CD8-positive, alpha-beta memory T cell (primary cell): ENCODE measurements around the gene DDTL. TPM values are rescaled to one million over a fixed set of nuclear protein-coding genes. Genes with fewer than 3 reads are reported as not detected.
"Not testable (repeated sequence)": the region's sequence is repeated elsewhere in the genome, so short reads cannot be mapped to it uniquely, and the experiment has no call there.

Experiments
- CTCF ChIA-PET: fragments of 350-600 bp; sonication (Branson Sonifier 250); formaldehyde crosslinking; loops from one replicate; lab custom pipeline; 2021; ENCODE audit warnings: antibody characterized with exemption; lab: Charles Lee
- POLR2A ChIA-PET: fragments of 350-600 bp; sonication (Branson Sonifier 250); formaldehyde crosslinking; loops from one replicate; lab custom pipeline; 2021; ENCODE audit warnings: antibody characterized with exemption; lab: Charles Lee
- DNase-seq, 5 donors: peaks; one replicate each; pipeline versions ENCODE4 v3.0.0 to v3.0.0-alpha.2; 2020 to 2022; ENCODE audit warnings: mixed read lengths in 1 of 5
- H3K27ac ChIP-seq: one replicate; pipeline ENCODE4 v1.7.0; 2013; ENCODE audit warnings: low read depth, mild to moderate bottlenecking, low read length, moderate library complexity
- H3K27me3 ChIP-seq: 2 replicates; pipeline ENCODE4 v1.7.0; 2013; ENCODE audit warnings: low read length, mild to moderate bottlenecking; ENCODE audit not compliant: insufficient read depth, poor library complexity, severe bottlenecking
- H3K36me3 ChIP-seq: 2 replicates; pipeline ENCODE4 v1.7.0; 2013; ENCODE audit warnings: mild to moderate bottlenecking, low read length, moderate library complexity; ENCODE audit not compliant: insufficient read depth
- H3K4me1 ChIP-seq: 2 replicates; pipeline ENCODE4 v1.7.0; 2013; ENCODE audit warnings: mild to moderate bottlenecking, low read length, moderate library complexity; ENCODE audit not compliant: insufficient read depth
- H3K4me3 ChIP-seq: 2 replicates; pipeline ENCODE4 v1.7.0; 2013; ENCODE audit warnings: mild to moderate bottlenecking, low read length
- H3K9me3 ChIP-seq: 2 replicates; pipeline ENCODE4 v1.7.0; 2013; ENCODE audit warnings: mild to moderate bottlenecking, low read length
- H3K27ac Mint-ChIP-seq, 8 donors: one replicate each; pipeline ENCODE4 v1.8.0; 2020 to 2021; ENCODE audit warnings: mixed read lengths in 8 of 8, mild to moderate bottlenecking in 6 of 8, inconsistent platforms in 3 of 8, moderate library complexity in 3 of 8
- H3K27me3 Mint-ChIP-seq, 2 donors: one replicate each; pipeline ENCODE4 v1.8.0; 2020 to 2021; ENCODE audit warnings: mixed read lengths in 2 of 2, mild to moderate bottlenecking in 1 of 2, moderate library complexity in 1 of 2
- H3K36me3 Mint-ChIP-seq, 3 donors: one replicate each; pipeline ENCODE4 v1.8.0; 2020 to 2021; ENCODE audit warnings: mixed read lengths in 3 of 3, inconsistent platforms in 1 of 3, mild to moderate bottlenecking in 1 of 3
- H3K4me1 Mint-ChIP-seq, 3 donors: one replicate each; pipeline ENCODE4 v1.8.0; 2020 to 2021; ENCODE audit warnings: mixed read lengths in 3 of 3, inconsistent platforms in 1 of 3, mild to moderate bottlenecking in 1 of 3
- H3K4me3 Mint-ChIP-seq, 7 donors: one replicate each; pipeline ENCODE4 v1.8.0; 2020 to 2021; ENCODE audit warnings: mixed read lengths in 7 of 7, mild to moderate bottlenecking in 6 of 7, moderate library complexity in 4 of 7, inconsistent platforms in 2 of 7
- H3K9me3 Mint-ChIP-seq, 5 donors: one replicate each; pipeline ENCODE4 v1.8.0; 2020 to 2022; ENCODE audit warnings: mixed read lengths in 5 of 5, mild to moderate bottlenecking in 3 of 5, moderate library complexity in 2 of 5, inconsistent platforms in 1 of 5
- polyA plus RNA-seq: library from polyadenylated mRNA; unstranded; fragments of 300-500 nt; fragmentation: Illumina TruSeq; gene quantifications from one replicate; pipeline ENCODE4 v1.2.3, GENCODE V29; 2021
- total RNA-seq, 2 experiments: library from RNA; stranded (reverse); gene quantifications; one replicate each; pipeline ENCODE4 v1.2.3, GENCODE V29; 2021

DDTL gene
- total and polyA plus RNA-seq, 3 experiments from 2014 or later: 2.4 TPM; not detected in 2

- H3K4me3 ChIP-seq, H3K27me3 ChIP-seq, POLR2A ChIA-PET, H3K27ac Mint-ChIP-seq, H3K27me3 Mint-ChIP-seq, H3K9me3 Mint-ChIP-seq, CTCF ChIA-PET, H3K27ac ChIP-seq, H3K9me3 ChIP-seq, H3K4me3 Mint-ChIP-seq, DNase-seq, H3K4me1 ChIP-seq: not testable (repeated sequence)
- Mint-ChIP-seq H3K4me1 (peaks cover 13 to 21% (median 16%) of the 10 kb centered on the region in 3 donors), H3K36me3 (peaks cover 8 to 27% (median 8%) of the 10 kb centered on the region in 3 donors)
- peaks cover 24% of the 10 kb centered on the region for H3K36me3 ChIP-seq
These were observed 7.7 kb downstream of the DDTL start, which contains the start of gene DDT for GRCh38 chr22:23974345-23974744. TSS of gene DDT (minus strand) at chr22:23974441. CDS start at chr22:23974414, 27 bp downstream.

- H3K9me3 Mint-ChIP-seq, H3K27ac ChIP-seq, H3K4me3 ChIP-seq, POLR2A ChIA-PET, CTCF ChIA-PET, H3K27me3 Mint-ChIP-seq, H3K27me3 ChIP-seq, H3K27ac Mint-ChIP-seq, H3K4me1 ChIP-seq, DNase-seq, H3K9me3 ChIP-seq, H3K4me3 Mint-ChIP-seq: not testable (repeated sequence)
- H3K36me3 ChIP-seq: peaks cover 18% of the 10 kb centered on the region
- peaks cover 7 to 21% (median 8%) of the 10 kb centered on the region in 3 donors for H3K36me3 Mint-ChIP-seq
- H3K4me1 Mint-ChIP-seq: peaks cover 8 to 18% (median 14%) of the 10 kb centered on the region in 3 donors
These were observed 8.2 kb downstream of the DDTL start for GRCh38 chr22:23974836-23975352.

- H3K4me3 ChIP-seq, H3K4me3 Mint-ChIP-seq, H3K27me3 ChIP-seq, H3K9me3 ChIP-seq, H3K4me1 ChIP-seq, H3K27ac ChIP-seq, CTCF ChIA-PET, H3K27me3 Mint-ChIP-seq, POLR2A ChIA-PET, H3K9me3 Mint-ChIP-seq, H3K36me3 Mint-ChIP-seq, H3K27ac Mint-ChIP-seq, H3K36me3 ChIP-seq, H3K4me1 Mint-ChIP-seq, DNase-seq: not testable (repeated sequence)
These were observed 10.6 kb downstream of the DDTL start for GRCh38 chr22:23977304-23977703.

GRCh38 chr22:23979557-23980240 is 13.0 kb downstream of the DDTL start, which contains the start of gene GSTT2:
TSS of gene GSTT2 (plus strand) at chr22:23980134.
- POLR2A ChIA-PET, H3K36me3 Mint-ChIP-seq, DNase-seq, H3K36me3 ChIP-seq, H3K9me3 Mint-ChIP-seq, H3K27ac Mint-ChIP-seq, H3K4me3 ChIP-seq, H3K27me3 Mint-ChIP-seq, H3K27me3 ChIP-seq, H3K4me3 Mint-ChIP-seq, CTCF ChIA-PET, H3K27ac ChIP-seq, H3K4me1 ChIP-seq, H3K4me1 Mint-ChIP-seq, H3K9me3 ChIP-seq: not testable (repeated sequence)

GRCh38 chr22:23980567-23980966 is 13.9 kb downstream of the DDTL start:
- H3K27ac ChIP-seq, H3K27ac Mint-ChIP-seq, POLR2A ChIA-PET, H3K4me3 ChIP-seq, CTCF ChIA-PET, H3K27me3 Mint-ChIP-seq, H3K36me3 ChIP-seq, H3K4me1 Mint-ChIP-seq, H3K36me3 Mint-ChIP-seq, H3K9me3 ChIP-seq, H3K9me3 Mint-ChIP-seq, DNase-seq, H3K27me3 ChIP-seq, H3K4me1 ChIP-seq, H3K4me3 Mint-ChIP-seq: not testable (repeated sequence)

GRCh38 chr22:23984430-23984829 is 17.7 kb downstream of the DDTL start:
- ChIA-PET POLR2A (no interaction called here), CTCF (no interaction called here)
- no peaks in the 10 kb centered on the region for H3K9me3 ChIP-seq
- H3K36me3 ChIP-seq: no peaks in the 10 kb centered on the region
- Mint-ChIP-seq H3K27ac (peak overlapping the region in 2 of 8 donors; percentile 81 to 86), H3K9me3 (no peaks in the 10 kb centered on the region), H3K27me3 (peaks cover 0 to 3% of the 10 kb centered on the region in 2 donors), H3K4me1 (peaks cover 0 to 4% (median 3%) of the 10 kb centered on the region in 3 donors), H3K4me3 (no peak overlapping the region), H3K36me3 (no peaks in the 10 kb centered on the region)
- no peaks in the 10 kb centered on the region for H3K4me1 ChIP-seq
- no peak overlapping the region for H3K4me3 ChIP-seq
- no peak overlapping the region for H3K27ac ChIP-seq
- DNase-seq: peak in 2 of 5 donors; percentile 51
- no peaks in the 10 kb centered on the region for H3K27me3 ChIP-seq

- CTCF ChIA-PET: not testable (repeated sequence)
These were observed 19.4 kb downstream of the DDTL start for GRCh38 chr22:23986089-23986488.

GRCh38 chr22:23986538-23987178 is 20.0 kb downstream of the DDTL start:
- H3K4me1 Mint-ChIP-seq, H3K27me3 ChIP-seq, POLR2A ChIA-PET, H3K27ac Mint-ChIP-seq, H3K4me3 Mint-ChIP-seq, H3K9me3 ChIP-seq, CTCF ChIA-PET, H3K4me1 ChIP-seq, H3K4me3 ChIP-seq, H3K27ac ChIP-seq, H3K36me3 Mint-ChIP-seq, H3K36me3 ChIP-seq, DNase-seq, H3K9me3 Mint-ChIP-seq, H3K27me3 Mint-ChIP-seq: not testable (repeated sequence)

More at GRCh38 chr22:23986089-23986488, 19.4 kb downstream of the DDTL start:
- H3K36me3 Mint-ChIP-seq, H3K9me3 ChIP-seq, H3K27ac Mint-ChIP-seq, H3K4me3 ChIP-seq, H3K9me3 Mint-ChIP-seq, H3K4me3 Mint-ChIP-seq, H3K27ac ChIP-seq, H3K36me3 ChIP-seq, DNase-seq, H3K4me1 ChIP-seq, H3K27me3 Mint-ChIP-seq, H3K27me3 ChIP-seq, POLR2A ChIA-PET, H3K4me1 Mint-ChIP-seq: not testable (repeated sequence)
